ENCODE data around the gene PLXNA2. TPM values are rescaled to one million over a fixed set of nuclear protein-coding genes. Genes with fewer than 3 reads are reported as not detected.

The PLXNA2 gene
- total RNA-seq, 1 donor from 2014 or later: 0.82 TPM

GRCh38 chr1:207987164-207987563, 257.0 kb downstream of the PLXNA2 start:
- intact Hi-C loops (cut with micrococcal nuclease): no loop called here
- Mint-ChIP-seq H3K9me3 (no peaks in the 10 kb centered on the region), H3K4me1 (no peaks in the 10 kb centered on the region), H3K27me3 (peaks cover 12% of the 10 kb centered on the region), H3K27ac (no peak overlapping the region), H3K4me3 (no peak overlapping the region), H3K36me3 (ENCODE audit: low read depth) (no peaks in the 10 kb centered on the region)
- CTCF ChIA-PET: no interaction called here
- ATAC-seq (ENCODE audit: low read depth) (no peak), DNase-seq (no peak)
- POLR2A ChIA-PET: no interaction called here
- no peak for TF ChIP-seq CTCF (IDR thresholded peaks at IDR 0.05)

- peaks cover 18% of the 10 kb centered on the region for H3K27me3 Mint-ChIP-seq
- H3K9me3 Mint-ChIP-seq: no peaks in the 10 kb centered on the region
- ChIA-PET CTCF (no interaction called here), POLR2A (no interaction called here)
- H3K27ac Mint-ChIP-seq: no peak overlapping the region
- no peak overlapping the region for H3K4me3 Mint-ChIP-seq
- H3K4me1 Mint-ChIP-seq: no peaks in the 10 kb centered on the region
- DNase-seq (no peak), ATAC-seq (ENCODE audit: low read depth) (no peak)
- H3K36me3 Mint-ChIP-seq (ENCODE audit: low read depth): no peaks in the 10 kb centered on the region
- intact Hi-C loops (cut with micrococcal nuclease): no loop called here
- TF ChIP-seq CTCF (IDR thresholded peaks at IDR 0.05): no peak
These were observed 258.2 kb downstream of the PLXNA2 start for GRCh38 chr1:207985996-207986395.

GRCh38 chr1:207984831-207985572, 259.2 kb downstream of the PLXNA2 start:
- Mint-ChIP-seq H3K9me3 (no peaks in the 10 kb centered on the region), H3K4me1 (no peaks in the 10 kb centered on the region), H3K36me3 (ENCODE audit: low read depth) (no peaks in the 10 kb centered on the region), H3K27ac (no peak overlapping the region), H3K27me3 (peaks cover 19% of the 10 kb centered on the region), H3K4me3 (no peak overlapping the region)
- intact Hi-C loops (cut with micrococcal nuclease): no loop called here
- TF ChIP-seq CTCF (IDR thresholded peaks at IDR 0.05): no peak
- ATAC-seq (ENCODE audit: low read depth): no peak
- DNase-seq: no peak
- CTCF ChIA-PET: interaction anchor here (0.8 kb wide), 1 partner anchor 13 kb away, joined by 3 read pairs; no protein-coding TSS in a partner anchor
- POLR2A ChIA-PET: no interaction called here

GRCh38 chr1:207983044-207983635, 261.0 kb downstream of the PLXNA2 start:
- H3K36me3 Mint-ChIP-seq (ENCODE audit: low read depth): no peaks in the 10 kb centered on the region
- no peak overlapping the region for H3K27ac Mint-ChIP-seq
- H3K4me3 Mint-ChIP-seq: no peak overlapping the region
- intact Hi-C loops (cut with micrococcal nuclease): no loop called here
- H3K4me1 Mint-ChIP-seq: no peaks in the 10 kb centered on the region
- ATAC-seq (ENCODE audit: low read depth): no peak
- POLR2A ChIA-PET: no interaction called here
- H3K27me3 Mint-ChIP-seq: peaks cover 15% of the 10 kb centered on the region
- H3K9me3 Mint-ChIP-seq: no peaks in the 10 kb centered on the region
- TF ChIP-seq CTCF (IDR thresholded peaks at IDR 0.05): no peak
- no peak for DNase-seq
- CTCF ChIA-PET: no interaction called here

- H3K4me3 Mint-ChIP-seq: no peak overlapping the region
- H3K4me1 Mint-ChIP-seq: no peaks in the 10 kb centered on the region
These were observed 262.2 kb downstream of the PLXNA2 start for GRCh38 chr1:207981976-207982375.

More at GRCh38 chr1:207981976-207982375, 262.2 kb downstream of the PLXNA2 start:
- CTCF ChIA-PET: no interaction called here
- Mint-ChIP-seq H3K9me3 (no peaks in the 10 kb centered on the region), H3K27me3 (peaks cover 15% of the 10 kb centered on the region), H3K36me3 (ENCODE audit: low read depth) (no peaks in the 10 kb centered on the region), H3K27ac (no peak overlapping the region)
- DNase-seq (no peak), ATAC-seq (ENCODE audit: low read depth) (no peak)
- intact Hi-C loops (cut with micrococcal nuclease): no loop called here
- POLR2A ChIA-PET: no interaction called here
- no peak for TF ChIP-seq CTCF (IDR thresholded peaks at IDR 0.05)

Measured in activated B cell treated with CpG ODN at 0.5 μM for 24 hours (primary cell).